RWPE2 (cell line): Measurements from ENCODE around the gene IDH2.

Source experiments
- ATAC-seq: fragments of 200-7000 bp; cut with Tn5 transposase; 3 replicates; pipeline ENCODE4 v1.9.1; 2021; ENCODE audit warnings: low read depth
- DNase-seq: peaks from one replicate; pipeline ENCODE4 v3.0.0-alpha.2; 2020; ENCODE audit warnings: low spot score
- H3K27ac ChIP-seq: fragments of 450-650 bp; 2 replicates; pipeline ENCODE4 v1.5.1; 2017; ENCODE audit warnings: mild to moderate bottlenecking; ENCODE audit not compliant: poor library complexity, severe bottlenecking
- H3K27me3 ChIP-seq: fragments of 250-450 bp; sonication (Bioruptor Pico); 2 replicates; pipeline ENCODE4 v1.5.1; 2021; ENCODE audit warnings: mild to moderate bottlenecking, moderate library complexity; ENCODE audit not compliant: insufficient read depth, poor library complexity, severe bottlenecking
- H3K36me3 ChIP-seq: fragments of 250-450 bp; sonication (Bioruptor Pico); 2 replicates; pipeline ENCODE4 v1.5.1; 2020; ENCODE audit warnings: low read depth, mild to moderate bottlenecking, moderate library complexity
- H3K4me1 ChIP-seq: fragments of 250-450 bp; sonication (Bioruptor Pico); 2 replicates; pipeline ENCODE4 v1.5.1; 2021; ENCODE audit warnings: mild to moderate bottlenecking, moderate library complexity; ENCODE audit not compliant: insufficient read depth, poor library complexity, severe bottlenecking
- H3K4me3 ChIP-seq: fragments of 250-450 bp; sonication (Bioruptor Pico); 2 replicates; pipeline ENCODE4 v1.5.1; 2021; ENCODE audit warnings: mild to moderate bottlenecking, moderate library complexity; ENCODE audit not compliant: severe bottlenecking
- H3K9me3 ChIP-seq: fragments of 250-450 bp; sonication (Bioruptor Pico); 2 replicates; pipeline ENCODE4 v1.5.1; 2021; ENCODE audit warnings: mild to moderate bottlenecking, moderate library complexity; ENCODE audit not compliant: severe bottlenecking
- TF ChIP-seq, protein P1 (sequence below): fragments of 450-650 bp; IDR thresholded peaks from one replicate; pipeline ENCODE4 v1.5.1; 2017; ENCODE audit warnings: mild to moderate bottlenecking, moderate library complexity; ENCODE audit not compliant: poor library complexity, severe bottlenecking

The IDH2 gene

DNA sequence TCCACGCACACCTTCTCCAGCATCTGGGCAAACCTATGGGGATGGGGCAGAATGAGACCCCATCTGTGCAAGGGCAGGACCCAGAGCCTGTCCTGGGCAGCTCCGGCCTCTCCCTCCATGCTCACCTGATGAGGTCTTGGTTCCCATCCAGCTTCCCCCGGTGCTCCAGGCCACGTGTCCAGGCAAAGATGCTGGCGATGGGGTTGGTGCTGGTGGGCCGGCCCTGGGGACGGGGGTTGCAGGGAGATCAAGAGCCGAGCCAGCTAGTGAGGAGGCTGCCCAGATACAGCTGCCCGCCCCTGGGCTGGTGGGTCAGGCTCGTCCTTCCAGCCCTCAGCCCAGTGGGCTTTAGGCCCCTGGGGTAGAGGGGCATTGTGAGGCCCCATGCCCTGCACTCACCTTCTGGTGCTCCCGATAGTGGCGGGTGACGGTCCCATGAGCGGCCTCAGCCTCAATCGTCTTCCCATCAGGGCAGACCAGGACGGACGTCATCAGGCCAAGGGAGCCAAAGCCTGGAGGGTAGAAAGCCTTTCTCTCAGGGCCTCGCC is 17.3 kb downstream of the IDH2 start:
- H3K4me1 ChIP-seq, result no peaks in the 10 kb centered on the region
- H3K9me3 ChIP-seq, result no peaks in the 10 kb centered on the region
- H3K27ac ChIP-seq, result no peak overlapping the region
- H3K4me3 ChIP-seq, result no peak overlapping the region
- TF ChIP-seq, protein P1, sequence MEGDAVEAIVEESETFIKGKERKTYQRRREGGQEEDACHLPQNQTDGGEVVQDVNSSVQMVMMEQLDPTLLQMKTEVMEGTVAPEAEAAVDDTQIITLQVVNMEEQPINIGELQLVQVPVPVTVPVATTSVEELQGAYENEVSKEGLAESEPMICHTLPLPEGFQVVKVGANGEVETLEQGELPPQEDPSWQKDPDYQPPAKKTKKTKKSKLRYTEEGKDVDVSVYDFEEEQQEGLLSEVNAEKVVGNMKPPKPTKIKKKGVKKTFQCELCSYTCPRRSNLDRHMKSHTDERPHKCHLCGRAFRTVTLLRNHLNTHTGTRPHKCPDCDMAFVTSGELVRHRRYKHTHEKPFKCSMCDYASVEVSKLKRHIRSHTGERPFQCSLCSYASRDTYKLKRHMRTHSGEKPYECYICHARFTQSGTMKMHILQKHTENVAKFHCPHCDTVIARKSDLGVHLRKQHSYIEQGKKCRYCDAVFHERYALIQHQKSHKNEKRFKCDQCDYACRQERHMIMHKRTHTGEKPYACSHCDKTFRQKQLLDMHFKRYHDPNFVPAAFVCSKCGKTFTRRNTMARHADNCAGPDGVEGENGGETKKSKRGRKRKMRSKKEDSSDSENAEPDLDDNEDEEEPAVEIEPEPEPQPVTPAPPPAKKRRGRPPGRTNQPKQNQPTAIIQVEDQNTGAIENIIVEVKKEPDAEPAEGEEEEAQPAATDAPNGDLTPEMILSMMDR, result no peak
- H3K36me3 ChIP-seq, result peaks cover 27% of the 10 kb centered on the region
- no peak for ATAC-seq
- H3K27me3 ChIP-seq, result no peaks in the 10 kb centered on the region
- DNase-seq, result no peak

- H3K4me3 ChIP-seq, result no peak overlapping the region
- no peaks in the 10 kb centered on the region for H3K27me3 ChIP-seq
- H3K27ac ChIP-seq, result no peak overlapping the region
- TF ChIP-seq, protein P1, result no peak
- H3K9me3 ChIP-seq, result no peaks in the 10 kb centered on the region
- no peak for DNase-seq
- H3K4me1 ChIP-seq, result no peaks in the 10 kb centered on the region
- ATAC-seq, result no peak
- peaks cover 28% of the 10 kb centered on the region for H3K36me3 ChIP-seq
These were observed 18.2 kb downstream of the IDH2 start for GRCh38 chr15:90083954-90084607.

GRCh38 chr15:90083419-90083818 is 18.8 kb downstream of the IDH2 start:
- peaks cover 31% of the 10 kb centered on the region for H3K36me3 ChIP-seq
- DNase-seq (no peak), ATAC-seq (no peak)
- H3K4me3 ChIP-seq, result no peak overlapping the region
- H3K9me3 ChIP-seq, result no peaks in the 10 kb centered on the region
- no peak overlapping the region for H3K27ac ChIP-seq
- TF ChIP-seq, protein P1, result no peak
- no peaks in the 10 kb centered on the region for H3K27me3 ChIP-seq
- H3K4me1 ChIP-seq, result no peaks in the 10 kb centered on the region

- Histone ChIP-seq H3K36me3 (peaks cover 28% of the 10 kb centered on the region), H3K27me3 (no peaks in the 10 kb centered on the region), H3K4me3 (no peak overlapping the region), H3K4me1 (no peaks in the 10 kb centered on the region), H3K27ac (no peak overlapping the region), H3K9me3 (no peaks in the 10 kb centered on the region)
- no peak for DNase-seq
- TF ChIP-seq, protein P1, result no peak
- no peak for ATAC-seq
These were observed 20.0 kb downstream of the IDH2 start for GRCh38 chr15:90082140-90082715.
